ENCODE results near the gene CMBL.

GRCh38 chr5:10337107-10337506, 29.4 kb upstream of the CMBL start:
- TF ChIP-seq ELF4 (IDR thresholded peaks at IDR 0.05) = no peak
- TF ChIP-seq HDGF (IDR thresholded peaks at IDR 0.05; ENCODE audit: borderline replicate concordance) = no peak
- no peak for TF ChIP-seq SP1 (IDR thresholded peaks at IDR 0.05)
- no peak for TF ChIP-seq FOXM1 (IDR thresholded peaks at IDR 0.05; ENCODE audit: borderline replicate concordance)
- TF ChIP-seq FOXA1 (IDR thresholded peaks at IDR 0.05) = no peak
- TF ChIP-seq BHLHE40 (IDR thresholded peaks at IDR 0.05; ENCODE audit: borderline replicate concordance) = no peak
- no peak for TF ChIP-seq L3MBTL2 (conservative IDR thresholded peaks at IDR 0.05)

All from HEK293T (cell line).